ENCODE results near the gene VTI1A. TPM values are rescaled to one million over a fixed set of nuclear protein-coding genes. Genes with fewer than 3 reads are reported as not detected.

Gene VTI1A
- total RNA-seq, 1 donor from 2014 or later, result 30.1 TPM

GRCh38 chr10:112775381-112775780 is 328.4 kb downstream of the VTI1A start:
- DNase-seq (ENCODE audit: low read depth), result peak; percentile 55
- TF ChIP-seq CTCF (conservative IDR thresholded peaks at IDR 0.05; ENCODE audit: low read depth, low read length), result peak; percentile 59
- no peak overlapping the region for H3K4me3 ChIP-seq (ENCODE audit: low read depth, low read length)

GRCh38 chr10:112775892-112776674 is 329.1 kb downstream of the VTI1A start:
- DNase-seq (ENCODE audit: low read depth), result no peak
- no peak overlapping the region for H3K4me3 ChIP-seq (ENCODE audit: low read depth, low read length)
- no peak for TF ChIP-seq CTCF (conservative IDR thresholded peaks at IDR 0.05; ENCODE audit: low read depth, low read length)

- TF ChIP-seq CTCF (conservative IDR thresholded peaks at IDR 0.05; ENCODE audit: low read depth, low read length), result no peak
- H3K4me3 ChIP-seq (ENCODE audit: low read depth, low read length), result no peak overlapping the region
- DNase-seq (ENCODE audit: low read depth), result no peak
Observed at GRCh38 chr10:112778579-112778978, 331.6 kb downstream of the VTI1A start.

GRCh38 chr10:112779025-112779770 is 332.2 kb downstream of the VTI1A start:
- H3K4me3 ChIP-seq (ENCODE audit: low read depth, low read length), result no peak overlapping the region
- TF ChIP-seq CTCF (conservative IDR thresholded peaks at IDR 0.05; ENCODE audit: low read depth, low read length), result no peak
- DNase-seq (ENCODE audit: low read depth), result no peak

- DNase-seq (ENCODE audit: low read depth), result no peak
- TF ChIP-seq CTCF (conservative IDR thresholded peaks at IDR 0.05; ENCODE audit: low read depth, low read length), result no peak
Observed at GRCh38 chr10:112782200-112782907, 335.3 kb downstream of the VTI1A start.

GRCh38 chr10:112783351-112784021 is 336.5 kb downstream of the VTI1A start:
- no peak for DNase-seq (ENCODE audit: low read depth)
- no peak for TF ChIP-seq CTCF (conservative IDR thresholded peaks at IDR 0.05; ENCODE audit: low read depth, low read length)
- peak overlapping the region; percentile 7 for H3K4me3 ChIP-seq (ENCODE audit: low read depth, low read length)

More at GRCh38 chr10:112782200-112782907, 335.3 kb downstream of the VTI1A start:
- no peak overlapping the region for H3K4me3 ChIP-seq (ENCODE audit: low read depth, low read length)

Measured in epithelial cell of proximal tubule (primary cell).